GM12892 (cell line): Measurements from ENCODE around the gene NANS.
"Not testable (repeated sequence)": the region's sequence is repeated elsewhere in the genome, so short reads cannot be mapped to it uniquely, and the experiment has no call there.

Experiments
- DNase-seq: peaks from one replicate; pipeline ENCODE4 v3.0.0; 2011; ENCODE audit not compliant: insufficient read length
- FAIRE-seq: peaks from 2 replicates; lab custom pipeline; 2011; peaks lifted over from hg19 to GRCh38; lab: Jason Lieb, UNC
- POLR2A ChIP-seq: IDR thresholded peaks from 2 replicates; pipeline ENCODE4 v1.6.1; 2011; ENCODE audit warnings: low read depth, low read length, control low read depth
- POLR2AphosphoS5 ChIP-seq: IDR thresholded peaks from 2 replicates; pipeline ENCODE4 v1.6.1; 2011; ENCODE audit warnings: low read depth, low read length, control low read depth
- TAF1 ChIP-seq: IDR thresholded peaks from 2 replicates; pipeline ENCODE4 v1.6.1; 2011; ENCODE audit warnings: low read depth, mild to moderate bottlenecking, control low read depth, low read length, borderline replicate concordance

The NANS gene

GRCh38 chr9:98069551-98069950, 13.0 kb downstream of the NANS start:
- FAIRE-seq = no peak
- TF ChIP-seq TAF1 (no peak), POLR2A (no peak), POLR2AphosphoS5 (no peak)
- DNase-seq = no peak

- DNase-seq (no peak), FAIRE-seq (no peak)
- no peak for TF ChIP-seq POLR2AphosphoS5
- TF ChIP-seq POLR2A = no peak
- TF ChIP-seq TAF1 = no peak
These were observed 14.2 kb downstream of the NANS start for GRCh38 chr9:98070704-98071103.

GRCh38 chr9:98071737-98072136, 15.2 kb downstream of the NANS start:
- DNase-seq (no peak), FAIRE-seq (no peak)
- no peak for TF ChIP-seq POLR2A
- TF ChIP-seq POLR2AphosphoS5 = no peak

GRCh38 chr9:98074115-98074990, 17.8 kb downstream of the NANS start:
- FAIRE-seq (peak; percentile 61), DNase-seq (peak; percentile 48)
- TF ChIP-seq POLR2AphosphoS5 = no peak
- TF ChIP-seq POLR2A = no peak
- TF ChIP-seq TAF1 = no peak

- TF ChIP-seq TAF1 (no peak), POLR2A (no peak), POLR2AphosphoS5 (no peak)
- DNase-seq = no peak
- no peak for FAIRE-seq
These were observed 18.8 kb downstream of the NANS start for GRCh38 chr9:98075332-98075805.

- not testable (repeated sequence) for DNase-seq, FAIRE-seq
These were observed 20.0 kb downstream of the NANS start for GRCh38 chr9:98076514-98076890.

- TF ChIP-seq POLR2AphosphoS5 = no peak
- TF ChIP-seq POLR2A = no peak
- TF ChIP-seq TAF1 = no peak
- DNase-seq = no peak
- FAIRE-seq = no peak
These were observed 22.4 kb downstream of the NANS start for GRCh38 chr9:98078895-98079294.

- DNase-seq (no peak), FAIRE-seq (no peak)
- no peak for TF ChIP-seq POLR2A
- no peak for TF ChIP-seq TAF1
- TF ChIP-seq POLR2AphosphoS5 = no peak
These were observed 23.8 kb downstream of the NANS start for GRCh38 chr9:98080326-98080725.

- FAIRE-seq (no peak), DNase-seq (no peak)
- no peak for TF ChIP-seq TAF1
- no peak for TF ChIP-seq POLR2A
- TF ChIP-seq POLR2AphosphoS5 = no peak
These were observed 24.2 kb downstream of the NANS start for GRCh38 chr9:98080780-98081179.

- TF ChIP-seq TAF1 (no peak), POLR2AphosphoS5 (no peak), POLR2A (no peak)
- DNase-seq (no peak), FAIRE-seq (no peak)
These were observed 25.1 kb downstream of the NANS start for GRCh38 chr9:98081477-98082219.

GRCh38 chr9:98083061-98083501, 26.5 kb downstream of the NANS start:
- FAIRE-seq (no peak), DNase-seq (no peak)
- no peak for TF ChIP-seq TAF1

- DNase-seq (no peak), FAIRE-seq (no peak)
- TF ChIP-seq TAF1 (no peak), POLR2A (no peak), POLR2AphosphoS5 (no peak)
These were observed 27.1 kb downstream of the NANS start for GRCh38 chr9:98083566-98084183.
